DMS 273 (cell line): ENCODE data around the gene KLF5.
"Not testable (repeated sequence)": the region's sequence is repeated elsewhere in the genome, so short reads cannot be mapped to it uniquely, and the experiment has no call there.

Source experiments
- DNase-seq: peaks from one replicate; lab custom pipeline; 2025; ENCODE audit not compliant: unreplicated experiment; lab: John Stamatoyannopoulos, UW

Gene KLF5

DNA sequence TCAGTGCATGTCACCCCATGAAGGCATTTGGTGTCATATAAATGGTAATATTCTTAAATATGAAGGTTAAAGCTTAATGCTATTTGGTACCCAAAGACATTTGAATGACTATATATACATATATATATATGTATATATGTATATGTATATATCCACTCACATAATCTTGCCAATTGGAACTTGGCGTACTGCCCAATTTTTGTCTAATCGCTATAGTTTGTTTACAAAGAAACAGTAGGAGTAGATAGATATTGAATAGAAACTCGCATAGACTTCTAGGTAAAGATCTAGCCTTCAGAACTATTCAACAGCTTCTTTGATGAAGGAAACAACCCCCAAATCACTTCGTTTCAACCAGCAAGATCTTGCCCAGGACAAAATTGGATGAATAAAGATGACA lies 24.1 kb downstream of the KLF5 start:
- peak; percentile 7 for DNase-seq

DNA sequence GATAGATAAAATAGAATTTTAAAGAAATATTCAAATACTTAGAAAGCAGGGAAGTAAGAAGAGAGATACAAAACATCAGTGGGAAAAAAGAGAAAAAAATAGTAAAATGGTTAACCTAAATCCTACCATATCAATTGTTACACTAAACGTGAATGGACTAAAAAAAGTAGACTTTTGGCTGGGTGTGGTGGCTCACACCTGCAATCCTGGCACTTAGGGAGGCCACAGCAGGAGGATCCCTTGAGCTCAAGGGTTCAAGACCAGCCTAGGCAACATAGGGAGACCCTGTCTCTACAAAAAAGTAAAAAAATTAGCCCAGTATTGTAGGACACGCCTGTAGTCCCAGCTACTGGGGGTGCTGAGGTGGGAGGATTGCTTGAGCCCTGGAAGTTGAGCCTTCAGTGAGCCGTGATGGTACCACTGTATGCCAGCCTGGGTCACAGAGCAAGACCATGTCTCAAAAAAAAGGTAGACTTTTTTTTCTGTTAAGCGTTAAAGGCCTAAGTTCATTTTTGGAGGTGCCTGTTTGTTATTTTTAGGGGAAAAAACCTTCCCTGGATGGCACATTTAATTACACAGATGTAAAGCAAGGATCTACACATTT lies 29.6 kb downstream of the KLF5 start:
- no peak for DNase-seq

DNA sequence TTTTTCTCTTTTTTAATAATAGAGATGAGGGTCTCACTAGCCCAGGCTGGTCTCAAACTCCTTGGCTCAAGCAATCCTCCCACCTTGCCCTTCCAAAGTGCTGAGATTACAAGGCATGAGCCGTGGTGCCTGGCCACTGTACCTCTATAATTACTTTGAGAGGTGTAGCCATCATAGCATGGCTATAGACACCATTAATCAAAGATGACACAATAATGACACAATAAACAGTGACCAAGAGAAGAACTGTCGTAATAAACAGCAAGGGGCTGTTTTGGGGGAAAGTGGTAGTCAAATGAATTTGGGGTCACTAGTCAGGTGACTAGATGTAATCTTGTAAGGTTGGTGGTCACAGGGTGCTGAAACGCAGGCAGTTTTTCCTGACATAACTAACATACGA lies 30.4 kb downstream of the KLF5 start:
- DNase-seq = no peak

DNA sequence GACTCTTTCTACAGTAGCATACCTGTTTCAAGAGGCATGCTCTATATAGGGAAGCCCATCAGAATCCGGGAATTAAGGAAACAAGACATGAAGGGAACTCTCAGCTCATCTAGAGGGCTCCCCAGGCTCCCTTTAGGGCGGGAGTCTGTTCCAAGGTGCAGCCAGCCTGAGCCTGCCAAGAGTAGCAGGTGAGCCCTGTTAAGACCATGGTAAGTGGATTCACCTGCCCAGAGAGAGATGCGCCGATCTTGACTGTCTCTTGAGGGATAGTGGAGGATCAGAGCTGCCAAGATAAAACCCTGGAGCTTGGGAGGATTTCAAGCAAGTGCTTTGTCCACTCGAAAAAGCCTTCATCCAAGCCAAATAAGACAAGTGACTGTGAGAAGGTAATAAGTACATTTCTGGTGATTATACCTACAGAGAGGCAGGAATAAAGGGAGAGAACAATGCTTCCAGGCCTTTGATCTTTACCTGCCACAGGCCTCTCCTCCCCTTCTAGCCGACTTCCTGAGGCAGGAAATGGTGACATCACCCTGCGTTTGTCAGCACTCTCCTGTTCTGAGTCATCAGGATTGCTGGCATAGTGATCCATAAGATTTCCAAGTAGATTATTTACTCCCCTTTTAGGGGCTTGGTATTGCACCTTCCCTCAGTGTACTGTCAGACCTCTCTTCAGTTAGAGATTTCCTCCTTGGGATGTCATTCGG lies 31.5 kb downstream of the KLF5 start:
- no peak for DNase-seq

DNA sequence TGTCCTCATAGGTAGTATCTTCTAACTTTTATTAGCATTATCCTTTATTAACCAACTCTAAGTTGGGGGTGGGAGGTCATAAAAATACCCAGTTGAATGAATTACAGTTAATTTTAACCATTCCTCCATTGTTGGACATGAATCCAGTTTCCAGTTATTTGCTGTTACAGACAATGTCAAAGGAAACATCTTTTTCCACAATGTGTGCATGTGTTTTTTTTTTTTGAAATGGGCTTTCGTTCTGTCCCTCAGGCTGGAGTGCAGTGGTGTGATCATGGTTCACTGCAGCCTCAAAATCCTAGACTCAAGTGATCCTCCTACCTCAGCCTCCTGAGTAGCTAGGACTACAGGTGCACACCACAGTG lies 32.0 kb downstream of the KLF5 start:
- DNase-seq = no peak

DNA sequence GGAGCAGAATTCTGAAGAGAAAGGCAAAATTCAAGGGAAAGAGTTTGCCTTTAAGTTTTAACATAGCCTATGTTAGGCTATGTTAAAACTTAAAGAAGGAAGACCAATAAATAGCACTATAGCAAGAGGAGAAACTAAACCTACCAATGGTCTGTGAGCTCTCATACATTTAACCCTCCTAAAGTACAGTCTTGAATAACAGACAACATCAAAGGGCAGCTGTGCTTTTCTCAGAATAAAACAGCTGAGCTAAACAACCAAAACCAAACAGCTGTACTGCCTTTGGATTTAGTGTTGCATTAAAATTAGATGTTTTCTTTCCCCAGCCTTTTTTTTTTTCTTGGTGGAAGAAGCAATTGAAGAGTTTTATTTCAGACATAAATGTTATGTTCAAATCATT lies 34.0 kb downstream of the KLF5 start:
- peak; percentile 2 for DNase-seq

DNA sequence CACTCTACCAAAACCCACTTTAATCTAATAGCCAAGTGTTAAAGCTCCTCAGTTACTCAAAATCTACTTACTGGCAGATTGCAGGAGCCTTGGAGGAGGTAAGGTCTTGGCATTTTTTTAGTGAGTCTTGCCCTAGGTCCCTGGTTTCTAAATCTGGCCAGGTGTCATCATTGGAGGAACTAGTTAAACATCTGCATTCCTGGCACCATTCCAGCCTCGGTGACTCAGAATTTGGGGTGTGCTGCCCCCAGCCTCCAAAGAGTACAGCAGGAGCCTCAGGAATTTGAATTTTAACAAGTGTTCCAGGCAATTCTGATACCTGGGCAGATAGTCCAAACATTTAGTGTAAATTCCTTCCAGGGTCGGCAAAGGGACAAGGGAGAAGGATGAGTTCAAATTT lies 37.4 kb downstream of the KLF5 start:
- DNase-seq = peak; percentile 16

DNA sequence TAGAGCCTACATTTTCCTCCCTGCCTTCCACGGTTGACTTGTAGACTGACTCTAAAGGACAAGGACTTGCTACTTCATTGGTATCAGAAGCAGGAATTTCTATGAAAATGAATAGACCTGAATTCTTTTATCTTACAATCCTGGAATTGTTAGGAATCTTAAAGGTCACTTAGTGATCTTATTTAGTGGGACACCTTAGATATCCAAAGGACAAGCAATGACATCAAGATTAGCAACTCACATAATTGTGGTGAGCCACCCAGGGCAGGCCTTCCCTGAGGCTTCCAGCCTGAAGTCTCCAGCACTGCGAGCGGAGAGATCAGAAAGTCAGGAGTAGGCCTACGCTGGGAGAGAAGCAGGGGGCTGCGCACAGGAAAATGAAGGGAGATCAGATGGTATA lies 37.8 kb downstream of the KLF5 start:
- DNase-seq = no peak

DNA sequence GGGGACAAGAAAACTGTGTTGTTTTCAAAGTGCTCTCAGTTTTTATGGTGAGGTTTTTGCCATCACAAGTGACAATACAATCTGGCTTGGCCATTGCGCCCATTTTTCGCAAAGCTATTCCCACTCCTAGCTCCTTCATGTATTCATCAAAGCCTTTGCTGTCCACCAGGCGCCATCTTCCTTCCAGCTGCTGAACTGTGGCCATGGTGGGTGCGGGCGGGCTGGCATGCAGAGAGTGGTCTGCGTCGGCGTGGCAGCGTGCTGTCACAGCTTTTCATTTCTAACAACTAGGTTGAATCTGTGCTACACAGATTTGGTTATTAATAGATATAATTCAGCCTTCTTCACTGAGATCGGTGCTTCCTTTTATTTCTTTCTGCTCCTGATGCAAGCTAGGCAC lies 42.0 kb downstream of the KLF5 start:
- not testable (repeated sequence) for DNase-seq

DNA sequence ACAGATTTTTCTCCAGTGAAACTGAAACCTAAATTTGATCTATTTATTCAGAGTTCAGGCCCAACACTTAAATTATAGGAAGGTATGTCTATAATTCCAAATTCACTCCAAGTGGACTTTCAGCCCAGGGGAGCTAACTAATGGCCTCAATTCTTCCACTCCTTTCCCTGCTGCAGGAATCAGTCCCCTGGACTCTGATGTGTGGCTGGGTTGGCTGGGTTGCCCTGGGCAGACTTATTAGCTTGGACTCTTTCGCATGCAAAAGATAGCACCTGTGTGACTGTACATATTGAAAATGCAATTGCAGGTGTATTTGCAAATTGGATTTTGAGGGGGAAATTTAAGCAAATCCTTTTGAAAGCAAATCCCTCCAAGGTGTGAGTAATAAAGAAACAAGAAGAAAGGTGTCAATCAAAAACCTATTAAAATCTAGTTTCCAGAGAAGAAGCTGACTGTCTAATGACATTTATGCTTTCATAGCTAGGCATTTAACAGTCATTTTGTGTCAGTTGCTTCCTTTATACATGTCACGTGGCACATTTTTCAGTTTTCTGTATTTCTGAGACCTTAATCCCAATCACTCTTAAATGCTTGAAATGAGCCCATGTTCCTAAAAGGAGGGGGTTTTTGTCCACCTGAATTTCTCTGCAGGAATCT lies 42.7 kb downstream of the KLF5 start:
- DNase-seq = no peak

DNA sequence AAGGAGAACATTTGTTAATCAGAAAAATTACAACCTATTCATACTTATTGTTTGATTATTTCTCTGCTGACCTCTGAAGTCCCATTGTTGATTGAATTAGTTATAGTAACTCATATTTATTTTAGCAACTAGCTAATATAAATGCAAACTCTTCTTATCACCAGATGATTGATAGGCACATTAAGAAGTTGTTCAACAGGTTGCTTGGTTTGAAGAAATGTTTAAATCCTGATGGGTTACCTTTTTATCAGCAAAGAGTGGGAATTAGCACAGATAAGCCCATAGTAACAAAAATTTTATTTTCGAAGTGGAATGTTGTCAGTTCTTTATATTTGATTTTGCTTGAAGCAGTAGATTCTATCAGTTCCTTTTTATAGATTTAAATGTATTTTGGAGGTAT lies 44.4 kb downstream of the KLF5 start:
- DNase-seq = no peak

DNA sequence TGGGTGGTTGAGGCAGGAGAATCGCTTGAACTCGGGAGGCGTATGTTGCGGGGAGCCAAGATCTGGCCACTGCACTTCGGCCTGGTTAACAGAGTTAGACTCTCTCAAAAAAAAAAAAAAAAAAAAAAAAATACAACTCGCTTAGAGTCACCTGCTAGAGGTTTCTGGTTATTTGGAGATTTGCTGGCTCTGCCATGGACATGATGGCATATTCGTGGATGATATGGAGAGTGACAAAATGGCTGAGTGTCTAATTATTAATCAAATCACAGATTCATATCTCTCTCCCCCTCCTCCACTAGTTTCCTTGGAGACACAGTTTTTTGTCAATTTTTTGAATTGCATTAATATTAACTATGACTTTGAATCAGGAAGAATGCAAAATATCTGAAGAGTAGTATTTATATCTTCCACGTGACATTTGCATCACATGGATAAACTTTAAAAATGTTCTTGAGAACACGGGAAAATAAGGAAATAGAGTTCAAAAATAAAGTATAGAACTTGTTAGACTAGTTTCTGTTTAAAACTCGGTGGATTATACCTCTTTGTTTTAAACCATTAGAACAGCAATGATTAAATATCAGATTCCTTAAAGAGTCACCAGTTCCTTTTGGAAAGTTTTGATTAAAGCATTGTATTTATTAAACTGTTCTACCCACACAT lies 47.8 kb downstream of the KLF5 start:
- no peak for DNase-seq

DNA sequence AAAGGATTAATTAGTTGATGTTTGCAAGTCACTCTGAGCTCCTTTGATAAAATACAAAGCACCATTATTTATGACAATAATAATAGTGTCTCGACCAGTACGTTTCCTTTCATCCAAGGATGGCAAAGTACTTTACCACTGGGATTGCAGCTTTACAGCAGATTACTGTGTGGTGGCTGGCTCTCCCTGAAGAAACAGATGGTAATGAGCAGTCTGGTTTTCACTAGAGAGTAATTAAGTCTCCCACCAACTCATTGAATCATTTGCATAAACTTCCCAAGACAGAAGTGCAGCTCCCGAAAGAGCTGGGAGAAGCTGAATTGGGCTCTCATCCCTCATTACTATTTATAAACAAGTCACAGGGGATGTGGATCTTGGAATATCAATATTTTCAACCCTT lies 48.7 kb downstream of the KLF5 start:
- peak; percentile 66 for DNase-seq

DNA sequence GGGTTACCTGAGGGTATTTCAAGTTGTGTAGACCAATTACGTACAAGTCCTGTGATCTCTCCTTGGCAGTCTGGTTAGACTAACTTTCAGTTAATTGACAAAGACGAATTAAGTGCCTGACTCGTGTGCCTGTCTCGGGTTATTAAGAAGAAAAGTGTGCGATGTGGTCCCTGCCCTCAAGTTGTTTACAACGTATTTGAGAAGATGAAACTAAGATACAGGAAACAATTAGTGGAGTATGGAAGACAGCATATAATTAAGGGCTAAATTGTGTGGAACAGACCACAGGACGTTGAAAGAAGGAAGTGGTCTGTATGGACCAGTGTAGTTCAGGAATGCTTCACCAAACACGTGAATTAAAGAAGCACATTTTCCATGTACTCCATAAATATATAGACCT lies 49.2 kb downstream of the KLF5 start:
- peak; percentile 10 for DNase-seq

DNA sequence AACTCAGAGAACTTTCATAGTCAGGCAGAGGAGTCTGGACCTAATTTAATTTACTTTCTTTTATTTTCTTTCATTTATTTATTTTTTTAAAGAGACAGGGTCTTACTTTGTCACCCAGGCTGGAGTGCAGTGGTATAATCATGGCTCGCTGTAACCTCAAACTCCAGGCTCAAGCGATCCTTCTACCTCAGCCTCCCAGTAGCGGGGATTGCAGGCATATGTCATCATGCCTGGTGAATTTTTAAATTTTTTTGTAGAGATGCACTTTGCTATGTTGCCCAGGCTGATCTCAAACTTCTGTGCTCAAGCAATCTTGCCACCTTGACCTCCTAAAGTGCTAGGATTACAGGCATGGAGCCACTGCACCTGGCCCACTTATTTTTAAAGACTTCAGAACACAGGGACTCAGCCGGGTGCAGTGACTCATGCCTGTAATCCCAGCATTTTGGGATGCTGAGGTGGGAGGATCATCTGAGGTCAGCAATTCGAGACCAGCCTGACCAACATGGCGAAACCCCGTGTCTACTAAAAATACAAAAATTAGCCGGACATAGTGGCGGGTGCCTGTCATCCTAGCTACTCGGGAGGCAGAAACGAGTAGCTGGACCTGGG lies 50.6 kb downstream of the KLF5 start:
- no peak for DNase-seq

DNA sequence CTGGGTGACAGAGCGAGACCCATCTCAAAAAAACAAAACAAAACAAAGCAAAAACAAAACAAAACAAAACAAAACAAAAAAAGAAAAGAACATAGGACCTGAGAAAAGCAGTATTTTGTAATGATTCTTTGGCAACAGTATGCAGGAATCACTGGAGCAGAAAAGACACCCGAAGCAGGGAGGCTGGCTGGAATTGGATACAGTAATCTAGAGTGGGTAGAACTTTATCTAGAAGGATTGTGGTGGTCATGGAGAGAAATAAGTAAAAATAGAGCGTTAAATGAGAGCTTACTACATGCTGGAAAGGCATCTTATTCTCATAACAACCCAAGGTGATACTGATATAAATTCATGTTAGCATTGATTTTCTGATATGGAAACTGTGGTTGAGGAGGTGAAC lies 51.2 kb downstream of the KLF5 start:
- DNase-seq = no peak

DNA sequence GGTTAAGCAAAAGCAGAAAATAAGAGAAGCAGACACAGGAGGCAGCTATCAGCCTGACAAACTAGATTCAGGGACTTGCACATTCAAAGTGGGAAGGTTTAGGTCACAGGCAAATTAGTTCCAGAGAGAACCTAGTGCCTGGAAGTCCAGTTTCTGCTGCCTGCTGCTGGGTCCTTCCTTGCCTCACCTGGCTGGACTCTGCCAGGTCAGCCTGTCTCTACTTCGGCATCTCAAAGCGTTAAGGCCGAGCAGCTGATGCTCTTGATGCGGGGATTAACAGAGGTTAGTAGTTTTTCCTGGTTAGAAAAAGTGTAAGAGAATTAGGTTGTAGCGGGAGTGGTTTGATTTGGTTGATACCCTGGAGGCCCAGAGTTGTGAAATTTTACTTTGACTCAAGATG lies 52.0 kb downstream of the KLF5 start:
- no peak for DNase-seq

DNA sequence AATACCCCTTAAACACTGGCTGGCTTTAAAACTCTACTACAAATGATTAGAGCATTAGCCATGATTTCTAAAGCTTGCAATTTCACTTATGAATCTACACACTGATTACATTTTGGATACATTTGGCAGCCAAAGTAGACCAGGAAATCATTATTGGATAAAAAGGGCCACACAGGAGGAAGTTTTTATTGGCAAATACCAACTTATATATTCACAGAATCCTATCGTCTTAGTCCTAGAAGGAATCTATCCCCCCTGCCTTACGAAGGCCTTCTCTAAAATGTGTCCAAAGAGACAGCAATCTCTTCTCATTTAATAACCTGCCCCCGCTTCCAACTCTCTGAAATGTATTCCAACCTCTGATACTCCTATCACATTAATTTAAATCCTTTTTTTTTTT lies 52.5 kb downstream of the KLF5 start:
- DNase-seq = no peak

DNA sequence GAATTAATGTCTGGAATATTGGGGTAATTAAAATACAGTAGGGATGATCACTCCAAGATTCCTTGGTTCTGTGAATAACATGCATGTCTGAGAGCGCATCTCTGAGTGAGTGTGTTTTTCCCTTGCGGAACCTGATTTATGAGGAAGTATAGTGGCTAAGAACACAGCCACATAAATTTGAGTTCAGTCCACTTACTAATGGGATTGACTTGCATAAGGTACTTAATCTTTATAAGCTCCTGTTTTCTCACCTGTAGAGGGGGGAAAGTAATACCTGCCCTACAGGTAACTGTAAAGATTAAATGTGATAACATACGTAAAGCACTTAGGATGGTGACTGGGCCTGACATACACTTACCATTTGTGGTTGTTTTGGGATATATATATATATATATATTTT lies 60.8 kb downstream of the KLF5 start:
- no peak for DNase-seq
